ENCODE data around the gene THSD8.
A peak's percentile ranks its signal among the peaks of the same experiment; 100 is the strongest.
"Not testable (repeated sequence)": the region's sequence is repeated elsewhere in the genome, so short reads cannot be mapped to it uniquely, and the experiment has no call there.

Gene THSD8

DNA sequence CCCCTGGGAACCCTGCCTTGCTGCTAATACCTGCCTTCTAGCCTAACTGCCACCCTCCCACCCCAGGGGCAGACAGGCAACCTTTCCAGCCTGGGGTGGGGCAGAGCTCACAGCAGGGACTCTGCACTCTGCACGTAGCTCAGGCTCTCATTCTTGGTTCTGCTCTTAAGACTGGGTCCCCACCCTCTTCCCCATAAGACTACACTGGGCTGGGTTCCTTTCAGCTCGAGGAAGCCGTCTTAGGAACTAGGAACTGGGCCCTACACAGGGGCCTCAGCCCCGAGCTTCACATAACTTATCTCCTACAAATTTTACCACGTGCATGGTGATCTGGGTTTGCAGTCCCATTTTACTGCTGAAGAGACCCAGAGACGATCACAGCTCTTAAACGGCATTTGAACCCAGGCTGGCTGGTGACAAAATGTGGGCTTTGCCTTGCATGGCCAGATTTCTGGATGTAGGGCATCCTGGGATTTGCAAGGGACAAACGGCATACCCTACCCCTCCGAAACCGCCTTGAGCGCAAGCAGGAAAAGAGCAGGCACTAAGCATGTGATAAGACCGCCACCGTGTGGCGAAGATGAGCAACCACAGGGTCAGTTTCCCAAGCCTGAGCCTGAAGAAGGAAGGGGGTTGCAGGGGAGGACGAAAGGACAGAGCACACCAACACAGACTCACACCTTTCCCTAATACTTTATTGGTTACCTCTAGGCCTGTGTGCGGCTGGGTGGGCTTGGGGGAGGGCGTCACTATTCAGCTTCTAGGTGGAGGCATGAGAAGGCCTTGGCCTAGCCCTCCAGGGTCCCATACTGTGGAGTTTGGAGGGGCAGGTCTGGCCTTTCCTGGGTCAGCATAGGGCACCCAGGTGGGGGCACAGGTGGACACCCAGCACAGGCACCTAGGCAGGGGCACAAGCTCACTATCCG lies 5.5 kb upstream of the THSD8 start:
- no peak overlapping the region for H2AFZ ChIP-seq (ENCODE audit: insufficient read depth, low read length, poor library complexity)
- H3K14ac ChIP-seq (ENCODE audit: low read length): no peak overlapping the region
- H3K4me1 ChIP-seq (ENCODE audit: control insufficient read depth in 1 of 2, insufficient read depth in 2 of 2, low read length in 2 of 2): peaks cover 3 to 6% of the 10 kb centered on the region in 2 experiments
- H2BK120ac ChIP-seq (ENCODE audit: insufficient read depth, low read length, poor library complexity): no peak overlapping the region
- H3K79me1 ChIP-seq (ENCODE audit: low read length): peaks cover 25% of the 10 kb centered on the region
- H3K36me3 ChIP-seq (ENCODE audit: control insufficient read depth in 1 of 2, insufficient read depth in 2 of 2, low read length in 2 of 2): peaks cover 17 to 19% of the 10 kb centered on the region in 2 experiments
- H3K4me2 ChIP-seq (ENCODE audit: low read length): no peak overlapping the region
- no peak overlapping the region for H3K23ac ChIP-seq (ENCODE audit: low read length)
- H4K8ac ChIP-seq (ENCODE audit: low read depth, low read length): no peak overlapping the region
- no peaks in the 10 kb centered on the region for H3K27me3 ChIP-seq (ENCODE audit: insufficient read depth, low read length)
- H2AK5ac ChIP-seq (ENCODE audit: low read length): no peak overlapping the region
- H3K4me3 ChIP-seq (ENCODE audit: low read depth, low read length): no peak overlapping the region
- peaks cover 24% of the 10 kb centered on the region for H3K79me2 ChIP-seq (ENCODE audit: control insufficient read depth, insufficient read depth, low read length, poor library complexity)
- no peak overlapping the region for H3K4ac ChIP-seq (ENCODE audit: low read depth, low read length)
- no peak overlapping the region for H2BK5ac ChIP-seq (ENCODE audit: low read depth, low read length, poor library complexity)
- H4K12ac ChIP-seq (ENCODE audit: low read depth, low read length): no peak overlapping the region
- no peak overlapping the region for H3K9ac ChIP-seq (ENCODE audit: low read length)
- no peak overlapping the region for H4K91ac ChIP-seq (ENCODE audit: low read depth, low read length)
- H3K27ac ChIP-seq (ENCODE audit: low read depth, low read length): no peak overlapping the region
- peaks cover 2% of the 10 kb centered on the region for H3K9me3 ChIP-seq (ENCODE audit: insufficient read depth, low read depth, low read length)
- H3K18ac ChIP-seq (ENCODE audit: low read length): no peak overlapping the region
- H2BK12ac ChIP-seq (ENCODE audit: low read length): no peak overlapping the region
- no CpG with 5 or more reads among the region's 18 CpGs for WGBS (ENCODE audit: extremely low coverage, insufficient coverage, insufficient read length)
- DNase-seq: peak; percentile 72 to 95

DNA sequence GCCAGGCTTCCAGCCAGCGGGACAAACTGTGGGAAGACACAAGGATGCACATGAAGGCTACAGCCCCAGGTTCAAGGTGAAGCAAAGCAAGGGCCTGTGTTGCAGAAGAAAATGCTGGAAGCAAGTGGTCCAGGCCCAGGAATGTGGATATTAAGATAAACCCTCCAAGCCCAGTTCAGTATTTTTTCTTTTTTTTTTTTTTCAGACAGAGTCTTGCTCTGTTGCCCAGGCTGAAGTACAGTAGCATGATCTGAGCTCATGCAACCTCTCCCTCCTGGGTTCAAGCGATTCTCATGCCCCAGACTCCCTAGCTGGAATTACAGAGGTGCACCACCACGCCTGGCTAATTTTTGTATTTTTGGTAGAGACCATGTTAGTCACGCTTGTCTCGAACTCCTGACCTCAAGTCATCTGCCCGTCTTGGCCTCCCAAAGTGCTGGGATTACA lies 4.7 kb upstream of the THSD8 start:
- H3K18ac ChIP-seq (ENCODE audit: low read length): no peak overlapping the region
- no peak overlapping the region for H2AK5ac ChIP-seq (ENCODE audit: low read length)
- no peak for DNase-seq
- peaks cover 18% of the 10 kb centered on the region for H3K79me2 ChIP-seq (ENCODE audit: control insufficient read depth, insufficient read depth, low read length, poor library complexity)
- no peak overlapping the region for H3K4ac ChIP-seq (ENCODE audit: low read depth, low read length)
- no peak overlapping the region for H2AFZ ChIP-seq (ENCODE audit: insufficient read depth, low read length, poor library complexity)
- H3K4me1 ChIP-seq (ENCODE audit: control insufficient read depth in 1 of 2, insufficient read depth in 2 of 2, low read length in 2 of 2): peaks cover 6 to 10% of the 10 kb centered on the region in 2 experiments
- no peak overlapping the region for H2BK120ac ChIP-seq (ENCODE audit: insufficient read depth, low read length, poor library complexity)
- no peak overlapping the region for H2BK12ac ChIP-seq (ENCODE audit: low read length)
- no peak overlapping the region for H3K27ac ChIP-seq (ENCODE audit: low read depth, low read length)
- H3K4me2 ChIP-seq (ENCODE audit: low read length): no peak overlapping the region
- no peaks in the 10 kb centered on the region for H3K27me3 ChIP-seq (ENCODE audit: insufficient read depth, low read length)
- no peak overlapping the region for H3K9ac ChIP-seq (ENCODE audit: low read length)
- H3K79me1 ChIP-seq (ENCODE audit: low read length): peaks cover 20% of the 10 kb centered on the region
- no CpG with 5 or more reads among the region's 6 CpGs for WGBS (ENCODE audit: extremely low coverage, insufficient coverage, insufficient read length)
- peaks cover 17 to 19% of the 10 kb centered on the region in 2 experiments for H3K36me3 ChIP-seq (ENCODE audit: control insufficient read depth in 1 of 2, insufficient read depth in 2 of 2, low read length in 2 of 2)
- peaks cover 2% of the 10 kb centered on the region for H3K9me3 ChIP-seq (ENCODE audit: insufficient read depth, low read depth, low read length)
- no peak overlapping the region for H4K12ac ChIP-seq (ENCODE audit: low read depth, low read length)
- H3K14ac ChIP-seq (ENCODE audit: low read length): no peak overlapping the region
- H4K8ac ChIP-seq (ENCODE audit: low read depth, low read length): no peak overlapping the region
- no peak overlapping the region for H4K91ac ChIP-seq (ENCODE audit: low read depth, low read length)
- H3K4me3 ChIP-seq (ENCODE audit: low read depth, low read length): no peak overlapping the region
- H2BK5ac ChIP-seq (ENCODE audit: low read depth, low read length, poor library complexity): no peak overlapping the region
- H3K23ac ChIP-seq (ENCODE audit: low read length): no peak overlapping the region

GRCh38 chr19:12797607-12798006 lies 4.3 kb upstream of the THSD8 start:
- not testable (repeated sequence) for H3K14ac ChIP-seq (ENCODE audit: low read length); H2BK120ac ChIP-seq (ENCODE audit: insufficient read depth, low read length, poor library complexity); H2BK5ac ChIP-seq (ENCODE audit: low read depth, low read length, poor library complexity); H2BK12ac ChIP-seq (ENCODE audit: low read length); H3K18ac ChIP-seq (ENCODE audit: low read length); H3K4me3 ChIP-seq (ENCODE audit: low read depth, low read length); H4K12ac ChIP-seq (ENCODE audit: low read depth, low read length); H3K4me2 ChIP-seq (ENCODE audit: low read length); H3K27me3 ChIP-seq (ENCODE audit: insufficient read depth, low read length); H3K4ac ChIP-seq (ENCODE audit: low read depth, low read length); H3K27ac ChIP-seq (ENCODE audit: low read depth, low read length); H2AK5ac ChIP-seq (ENCODE audit: low read length); H3K9ac ChIP-seq (ENCODE audit: low read length); H3K9me3 ChIP-seq (ENCODE audit: insufficient read depth, low read depth, low read length); DNase-seq; H3K23ac ChIP-seq (ENCODE audit: low read length); H2AFZ ChIP-seq (ENCODE audit: insufficient read depth, low read length, poor library complexity); H4K91ac ChIP-seq (ENCODE audit: low read depth, low read length); H4K8ac ChIP-seq (ENCODE audit: low read depth, low read length)
- peaks cover 7 to 13% of the 10 kb centered on the region in 2 experiments for H3K4me1 ChIP-seq (ENCODE audit: control insufficient read depth in 1 of 2, insufficient read depth in 2 of 2, low read length in 2 of 2)
- H3K36me3 ChIP-seq (ENCODE audit: control insufficient read depth in 1 of 2, insufficient read depth in 2 of 2, low read length in 2 of 2): peaks cover 17% of the 10 kb centered on the region in 2 experiments
- peaks cover 15% of the 10 kb centered on the region for H3K79me1 ChIP-seq (ENCODE audit: low read length)
- H3K79me2 ChIP-seq (ENCODE audit: control insufficient read depth, insufficient read depth, low read length, poor library complexity): peaks cover 14% of the 10 kb centered on the region
- no CpG with 5 or more reads among the region's 7 CpGs for WGBS (ENCODE audit: extremely low coverage, insufficient coverage, insufficient read length)

DNA sequence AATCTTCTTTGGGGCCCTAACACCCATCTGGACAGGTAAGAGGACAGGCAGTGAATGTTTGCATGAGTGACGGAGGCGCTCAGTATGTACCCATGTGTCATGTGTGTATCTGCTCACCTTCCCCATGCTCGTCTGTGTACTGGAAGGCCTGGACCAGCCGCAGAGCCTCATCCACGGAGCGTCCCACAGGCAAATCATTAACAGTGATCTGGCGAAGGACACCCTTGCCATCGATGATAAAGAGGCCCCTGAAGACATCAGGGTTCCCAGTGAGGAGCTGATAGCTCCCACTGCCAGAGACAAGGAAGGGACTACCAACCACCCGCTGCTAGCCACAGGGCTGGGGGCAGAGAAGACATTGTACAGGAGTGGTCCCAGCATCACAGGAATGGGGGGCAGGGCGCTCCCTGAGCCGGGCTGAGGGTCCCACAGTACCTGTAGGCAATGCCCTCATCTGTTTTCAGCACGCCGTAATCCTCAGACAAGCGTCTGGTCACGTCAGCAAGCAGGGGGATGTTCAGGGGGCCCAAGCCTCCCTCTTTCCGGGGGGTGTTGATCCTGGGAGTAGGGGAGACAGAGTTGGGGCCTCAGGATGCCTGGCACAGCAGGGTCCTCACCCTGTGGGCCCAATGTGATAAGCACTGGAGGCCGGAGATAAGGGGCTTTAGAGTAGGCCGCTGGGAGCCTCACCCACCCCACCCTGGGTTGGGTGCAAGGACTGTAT lies 2.0 kb upstream of the THSD8 start:
- Histone ChIP-seq H3K18ac (ENCODE audit: low read length) (no peak overlapping the region), H3K4me1 (ENCODE audit: control insufficient read depth in 1 of 2, insufficient read depth in 2 of 2, low read length in 2 of 2) (peaks cover 4 to 9% of the 10 kb centered on the region in 2 experiments)
- no CpG with 5 or more reads among the region's 18 CpGs for WGBS (ENCODE audit: extremely low coverage, insufficient coverage, insufficient read length)

More for the DNA sequence above, 2.0 kb upstream of the THSD8 start:
- Histone ChIP-seq H4K91ac (ENCODE audit: low read depth, low read length) (no peak overlapping the region), H2BK120ac (ENCODE audit: insufficient read depth, low read length, poor library complexity) (no peak overlapping the region), H3K14ac (ENCODE audit: low read length) (no peak overlapping the region), H4K8ac (ENCODE audit: low read depth, low read length) (no peak overlapping the region), H3K36me3 (ENCODE audit: control insufficient read depth in 1 of 2, insufficient read depth in 2 of 2, low read length in 2 of 2) (peaks cover 17% of the 10 kb centered on the region in 2 experiments), H3K79me2 (ENCODE audit: control insufficient read depth, insufficient read depth, low read length, poor library complexity) (peaks cover 6% of the 10 kb centered on the region), H3K4me2 (ENCODE audit: low read length) (peak overlapping the region; percentile 92), H3K9ac (ENCODE audit: low read length) (no peak overlapping the region), H3K9me3 (ENCODE audit: insufficient read depth, low read depth, low read length) (no peaks in the 10 kb centered on the region), H2AK5ac (ENCODE audit: low read length) (no peak overlapping the region), H3K4ac (ENCODE audit: low read depth, low read length) (no peak overlapping the region), H3K4me3 (ENCODE audit: low read depth, low read length) (no peak overlapping the region), H2AFZ (ENCODE audit: insufficient read depth, low read length, poor library complexity) (no peak overlapping the region), H4K12ac (ENCODE audit: low read depth, low read length) (no peak overlapping the region), H3K27ac (ENCODE audit: low read depth, low read length) (no peak overlapping the region), H3K27me3 (ENCODE audit: insufficient read depth, low read length) (no peaks in the 10 kb centered on the region), H3K23ac (ENCODE audit: low read length) (no peak overlapping the region), H2BK5ac (ENCODE audit: low read depth, low read length, poor library complexity) (no peak overlapping the region), H3K79me1 (ENCODE audit: low read length) (peaks cover 6% of the 10 kb centered on the region), H2BK12ac (ENCODE audit: low read length) (no peak overlapping the region)
- no peak for DNase-seq
